Endodermal cell (in vitro differentiated cells): ENCODE measurements around the gene DTNB. TPM values are rescaled to one million over a fixed set of nuclear protein-coding genes. Genes with fewer than 3 reads are reported as not detected.

Experiments used
- DNase-seq: peaks from one replicate; pipeline ENCODE4 v3.0.0-alpha.2; 2017
- H3K27ac ChIP-seq: 2 replicates; pipeline ENCODE4 v1.5.1; 2013; ENCODE audit warnings: mild to moderate bottlenecking, low read depth, low read length, moderate library complexity
- H3K27me3 ChIP-seq: 2 replicates; pipeline ENCODE4 v1.6.1; 2013; ENCODE audit warnings: mild to moderate bottlenecking, low read length, moderate library complexity; ENCODE audit not compliant: insufficient read depth, control insufficient read depth, poor library complexity, severe bottlenecking
- H3K36me3 ChIP-seq: 2 replicates; pipeline ENCODE4 v1.7.0; 2013; ENCODE audit warnings: mild to moderate bottlenecking, low read length, moderate library complexity; ENCODE audit not compliant: control insufficient read depth, insufficient read depth
- H3K4me1 ChIP-seq: one replicate; pipeline ENCODE4 v1.7.0; 2013; ENCODE audit warnings: low read length; ENCODE audit not compliant: control insufficient read depth, insufficient read depth
- H3K4me3 ChIP-seq: 2 replicates; pipeline ENCODE4 v1.5.1; 2013; ENCODE audit warnings: mild to moderate bottlenecking, low read length, moderate library complexity
- H3K9ac ChIP-seq: 2 replicates; pipeline ENCODE4 v1.6.1; 2013; ENCODE audit warnings: mild to moderate bottlenecking, low read length, moderate library complexity; ENCODE audit not compliant: poor library complexity, severe bottlenecking; ENCODE audit errors: extremely low read depth
- H3K9me3 ChIP-seq: 2 replicates; pipeline ENCODE4 v1.6.1; 2013; ENCODE audit warnings: mild to moderate bottlenecking, low read length, moderate library complexity; ENCODE audit not compliant: control insufficient read depth
- H3K27ac Mint-ChIP-seq: 2 replicates; pipeline ENCODE4 v1.8.0; 2020; ENCODE audit warnings: mixed read lengths
- H3K27me3 Mint-ChIP-seq: 2 replicates; pipeline ENCODE4 v1.8.0; 2021; ENCODE audit warnings: mild to moderate bottlenecking, mixed read lengths; ENCODE audit not compliant: insufficient read depth
- H3K36me3 Mint-ChIP-seq: 2 replicates; pipeline ENCODE4 v1.8.0; 2020; ENCODE audit warnings: low read depth, mixed read lengths
- H3K4me1 Mint-ChIP-seq: 2 replicates; pipeline ENCODE4 v1.8.0; 2020; ENCODE audit warnings: mixed read lengths
- H3K4me3 Mint-ChIP-seq: 2 replicates; pipeline ENCODE4 v1.8.0; 2020; ENCODE audit warnings: mild to moderate bottlenecking, moderate library complexity, mixed read lengths
- H3K9me3 Mint-ChIP-seq: 2 replicates; pipeline ENCODE4 v1.8.0; 2020; ENCODE audit warnings: mild to moderate bottlenecking, mixed read lengths
- WGBS, 2 experiments: methylation state at CpG; one replicate each; pipeline versions ENCODE4 v1.1.5 to v1.1.7; 2013; ENCODE audit warnings: missing lambda C conversion rate in 2 of 2, mixed read lengths in 1 of 2; ENCODE audit not compliant: insufficient coverage in 1 of 2, insufficient read length in 1 of 2; 5-methylcytosine and 5-hydroxymethylcytosine counted together
- total RNA-seq, 2 donors: library from RNA; stranded (reverse); fragmentation: NEBNext Ultra II Directional in 1 of 2; extraction: Animal tissue kit (Norgen Biotek cat#: 25700) in 1 of 2; gene quantifications; 2 replicates in 1 of 2; 3 replicates in 1 of 2; pipeline ENCODE4 v1.2.1, GENCODE V29; 2021
- TF ChIP-seq, protein P1 (sequence below): fragments of 200-600 bp; sonication (generic); conservative IDR thresholded peaks from 2 replicates; pipeline ENCODE4 v1.5.0; 2021; ENCODE audit warnings: antibody characterized with exemption, mild to moderate bottlenecking

Gene DTNB
- total RNA-seq, 2 donors from 2014 or later, result 38.8 to 48.7 TPM

DNA sequence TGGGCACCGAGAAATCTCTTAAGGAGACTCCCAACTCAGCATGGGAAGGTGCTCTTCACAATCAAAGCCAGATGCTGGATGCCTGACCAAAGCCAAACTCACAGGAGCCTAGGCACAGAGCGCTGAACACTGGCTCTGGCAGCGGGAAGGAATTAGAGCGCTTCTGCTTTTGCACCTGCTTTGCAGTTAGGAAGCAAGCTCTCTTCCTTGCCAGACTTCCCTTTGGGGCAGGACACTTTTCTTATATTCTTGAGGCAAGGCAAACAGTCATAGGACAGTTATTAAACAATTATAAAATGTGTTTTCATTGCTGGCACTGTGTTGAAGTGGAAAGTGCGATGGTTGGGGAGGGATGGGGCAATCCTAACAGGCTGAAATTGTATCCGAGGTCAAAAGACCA is 252.1 kb downstream of the DTNB start:
- no peak overlapping the region for H3K9ac ChIP-seq
- WGBS, 2 experiments, result 92 to 94% methylated on average over 2 to 6 of the region's 6 CpGs
- no peaks in the 10 kb centered on the region for H3K9me3 ChIP-seq
- H3K4me1 ChIP-seq, result no peaks in the 10 kb centered on the region
- peaks cover 14% of the 10 kb centered on the region for H3K36me3 Mint-ChIP-seq
- no peak overlapping the region for H3K4me3 ChIP-seq
- peaks cover 4% of the 10 kb centered on the region for H3K36me3 ChIP-seq
- H3K9me3 Mint-ChIP-seq, result no peaks in the 10 kb centered on the region
- TF ChIP-seq, protein P1, sequence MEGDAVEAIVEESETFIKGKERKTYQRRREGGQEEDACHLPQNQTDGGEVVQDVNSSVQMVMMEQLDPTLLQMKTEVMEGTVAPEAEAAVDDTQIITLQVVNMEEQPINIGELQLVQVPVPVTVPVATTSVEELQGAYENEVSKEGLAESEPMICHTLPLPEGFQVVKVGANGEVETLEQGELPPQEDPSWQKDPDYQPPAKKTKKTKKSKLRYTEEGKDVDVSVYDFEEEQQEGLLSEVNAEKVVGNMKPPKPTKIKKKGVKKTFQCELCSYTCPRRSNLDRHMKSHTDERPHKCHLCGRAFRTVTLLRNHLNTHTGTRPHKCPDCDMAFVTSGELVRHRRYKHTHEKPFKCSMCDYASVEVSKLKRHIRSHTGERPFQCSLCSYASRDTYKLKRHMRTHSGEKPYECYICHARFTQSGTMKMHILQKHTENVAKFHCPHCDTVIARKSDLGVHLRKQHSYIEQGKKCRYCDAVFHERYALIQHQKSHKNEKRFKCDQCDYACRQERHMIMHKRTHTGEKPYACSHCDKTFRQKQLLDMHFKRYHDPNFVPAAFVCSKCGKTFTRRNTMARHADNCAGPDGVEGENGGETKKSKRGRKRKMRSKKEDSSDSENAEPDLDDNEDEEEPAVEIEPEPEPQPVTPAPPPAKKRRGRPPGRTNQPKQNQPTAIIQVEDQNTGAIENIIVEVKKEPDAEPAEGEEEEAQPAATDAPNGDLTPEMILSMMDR, result no peak
- H3K27me3 ChIP-seq, result no peaks in the 10 kb centered on the region
- DNase-seq, result no peak
- no peaks in the 10 kb centered on the region for H3K27me3 Mint-ChIP-seq
- peaks cover 9% of the 10 kb centered on the region for H3K4me1 Mint-ChIP-seq
- H3K4me3 Mint-ChIP-seq, result no peak overlapping the region
- H3K27ac ChIP-seq, result no peak overlapping the region
- H3K27ac Mint-ChIP-seq, result no peak overlapping the region

- H3K27me3 Mint-ChIP-seq, result no peaks in the 10 kb centered on the region
- H3K9ac ChIP-seq, result no peak overlapping the region
- H3K36me3 ChIP-seq, result peaks cover 4% of the 10 kb centered on the region
- H3K27ac ChIP-seq, result no peak overlapping the region
- no peaks in the 10 kb centered on the region for H3K9me3 ChIP-seq
- no peak overlapping the region for H3K27ac Mint-ChIP-seq
- WGBS, 2 experiments, result 91 to 94% methylated on average over 2 of the region's 2 CpGs
- no peaks in the 10 kb centered on the region for H3K27me3 ChIP-seq
- DNase-seq, result no peak
- H3K9me3 Mint-ChIP-seq, result no peaks in the 10 kb centered on the region
- peaks cover 14% of the 10 kb centered on the region for H3K36me3 Mint-ChIP-seq
- peaks cover 9% of the 10 kb centered on the region for H3K4me1 Mint-ChIP-seq
- no peaks in the 10 kb centered on the region for H3K4me1 ChIP-seq
- H3K4me3 Mint-ChIP-seq, result no peak overlapping the region
- no peak overlapping the region for H3K4me3 ChIP-seq
- TF ChIP-seq, protein P1, result no peak
Observed at GRCh38 chr2:25420820-25421237, 252.5 kb downstream of the DTNB start.

- peaks cover 9% of the 10 kb centered on the region for H3K4me1 Mint-ChIP-seq
- no peak for DNase-seq
- TF ChIP-seq, protein P1, result no peak
- no peaks in the 10 kb centered on the region for H3K4me1 ChIP-seq
- no peak overlapping the region for H3K4me3 ChIP-seq
- no peak overlapping the region for H3K9ac ChIP-seq
- no peaks in the 10 kb centered on the region for H3K9me3 ChIP-seq
- H3K27ac Mint-ChIP-seq, result no peak overlapping the region
- peaks cover 14% of the 10 kb centered on the region for H3K36me3 Mint-ChIP-seq
- no peaks in the 10 kb centered on the region for H3K27me3 ChIP-seq
- no peak overlapping the region for H3K27ac ChIP-seq
- H3K4me3 Mint-ChIP-seq, result no peak overlapping the region
- no peaks in the 10 kb centered on the region for H3K9me3 Mint-ChIP-seq
- 93 to 94% methylated on average over 6 to 9 of the region's 10 CpGs for WGBS, 2 experiments
- peaks cover 4% of the 10 kb centered on the region for H3K36me3 ChIP-seq
- no peaks in the 10 kb centered on the region for H3K27me3 Mint-ChIP-seq
Observed at GRCh38 chr2:25419678-25420242, 253.6 kb downstream of the DTNB start.
